Measurements from ENCODE around the gene ATAD3B.

Gene ATAD3B

GRCh38 chr1:1540818-1541628 is 69.5 kb downstream of the ATAD3B start:
- TF ChIP-seq CTCF (IDR thresholded peaks at IDR 0.05; ENCODE audit: borderline replicate concordance, insufficient read depth, low read depth, low read length) = no peak
- no peak overlapping the region for H3K4me3 ChIP-seq (ENCODE audit: low read depth, low read length)

- TF ChIP-seq CTCF (IDR thresholded peaks at IDR 0.05; ENCODE audit: borderline replicate concordance, insufficient read depth, low read depth, low read length) = no peak
- H3K4me3 ChIP-seq (ENCODE audit: low read depth, low read length) = no peak overlapping the region
These were observed 70.6 kb downstream of the ATAD3B start for GRCh38 chr1:1541956-1542765.

GRCh38 chr1:1542766-1543705 is 71.5 kb downstream of the ATAD3B start:
- no peak overlapping the region for H3K4me3 ChIP-seq (ENCODE audit: low read depth, low read length)
- no peak for TF ChIP-seq CTCF (IDR thresholded peaks at IDR 0.05; ENCODE audit: borderline replicate concordance, insufficient read depth, low read depth, low read length)

GRCh38 chr1:1543706-1544099 is 72.1 kb downstream of the ATAD3B start:
- TF ChIP-seq CTCF (IDR thresholded peaks at IDR 0.05; ENCODE audit: borderline replicate concordance, insufficient read depth, low read depth, low read length) = no peak
- H3K4me3 ChIP-seq (ENCODE audit: low read depth, low read length) = no peak overlapping the region

- no peak overlapping the region for H3K4me3 ChIP-seq (ENCODE audit: low read depth, low read length)
These were observed 73.0 kb downstream of the ATAD3B start for GRCh38 chr1:1544544-1544943.

More at GRCh38 chr1:1544544-1544943, 73.0 kb downstream of the ATAD3B start:
- no peak for TF ChIP-seq CTCF (IDR thresholded peaks at IDR 0.05; ENCODE audit: borderline replicate concordance, insufficient read depth, low read depth, low read length)

All from GM12875 (cell line).